H1 (cell line): Measurements from ENCODE around the gene SUSD6. TPM values are rescaled to one million over a fixed set of nuclear protein-coding genes. Genes with fewer than 3 reads are reported as not detected.

Experiments used
- CBX5 ChIP-seq: fragments of 300-800, 300-1000 bp; sonication (generic); IDR thresholded peaks from 2 replicates; pipeline ENCODE4 v1.7.1; 2016; ENCODE audit warnings: antibody characterized with exemption, low read length, low read depth
- CHD2 ChIP-seq: IDR thresholded peaks from 2 replicates; pipeline ENCODE4 v1.6.1; 2012; ENCODE audit warnings: low read length, improper control_type of control experiment
- KDM1A ChIP-seq: fragments of 200-600, 300-600 bp; sonication (generic); IDR thresholded peaks from 2 replicates; pipeline ENCODE4 v1.7.1; 2016; ENCODE audit warnings: mild to moderate bottlenecking, low read length, borderline replicate concordance
- SP1 ChIP-seq: IDR thresholded peaks from 2 replicates; pipeline ENCODE4 v1.6.1; 2011; ENCODE audit warnings: low read depth, low read length
- SP4 ChIP-seq: IDR thresholded peaks from 2 replicates; pipeline ENCODE4 v1.6.1; 2012; ENCODE audit warnings: low read length, inconsistent platforms
- TAF7 ChIP-seq: optimal IDR thresholded peaks from 2 replicates; pipeline ENCODE3; 2011; ENCODE audit warnings: low read depth, mild to moderate bottlenecking, inconsistent platforms, low read length, moderate library complexity, borderline replicate concordance
- TCF12 ChIP-seq: IDR thresholded peaks from 2 replicates; pipeline ENCODE4 v1.6.1; 2011; ENCODE audit warnings: low read depth, mild to moderate bottlenecking, low read length
- TEAD4 ChIP-seq: IDR thresholded peaks from 2 replicates; pipeline ENCODE4 v1.6.1; 2012; ENCODE audit warnings: low read depth, low read length, inconsistent platforms, mixed read lengths
- polyA plus RNA-seq, 7 experiments: library from polyadenylated mRNA; depleted of rRNA in 3 of 7; stranded (reverse) in 5 of 7; unstranded in 2 of 7; fragments of >200 nt in 5 of 7; fragments of 200-250 nt in 2 of 7; gene quantifications; 1 replicate in 5 of 7; 2 replicates in 1 of 7; 4 replicates in 1 of 7; pipeline versions ENCODE4 v1.2.1 to v1.2.3, GENCODE V29; 2011 to 2013; ENCODE audit warnings: missing spikeins in 2 of 7, mixed read lengths in 2 of 7
- total RNA-seq: library from RNA; stranded (reverse); fragmentation: NEBNext Ultra II Directional; extraction: Animal tissue kit (Norgen Biotek cat#: 25700); gene quantifications from 2 replicates; pipeline ENCODE4 v1.2.1, GENCODE V29; 2021
- TF ChIP-seq, protein P1 (sequence below): IDR thresholded peaks from 2 replicates; pipeline ENCODE4 v1.6.1; 2012; ENCODE audit warnings: inconsistent platforms
- TF ChIP-seq, protein P2 (sequence below): IDR thresholded peaks from 2 replicates; pipeline ENCODE4 v1.6.1; 2012; ENCODE audit warnings: inconsistent platforms

SUSD6 gene
- total and polyA plus RNA-seq, 2 of the 8 experiments (the other 6 are each of a cell fraction or from before 2014, with no cell fraction given) = 3.0 to 3.8 TPM

DNA sequence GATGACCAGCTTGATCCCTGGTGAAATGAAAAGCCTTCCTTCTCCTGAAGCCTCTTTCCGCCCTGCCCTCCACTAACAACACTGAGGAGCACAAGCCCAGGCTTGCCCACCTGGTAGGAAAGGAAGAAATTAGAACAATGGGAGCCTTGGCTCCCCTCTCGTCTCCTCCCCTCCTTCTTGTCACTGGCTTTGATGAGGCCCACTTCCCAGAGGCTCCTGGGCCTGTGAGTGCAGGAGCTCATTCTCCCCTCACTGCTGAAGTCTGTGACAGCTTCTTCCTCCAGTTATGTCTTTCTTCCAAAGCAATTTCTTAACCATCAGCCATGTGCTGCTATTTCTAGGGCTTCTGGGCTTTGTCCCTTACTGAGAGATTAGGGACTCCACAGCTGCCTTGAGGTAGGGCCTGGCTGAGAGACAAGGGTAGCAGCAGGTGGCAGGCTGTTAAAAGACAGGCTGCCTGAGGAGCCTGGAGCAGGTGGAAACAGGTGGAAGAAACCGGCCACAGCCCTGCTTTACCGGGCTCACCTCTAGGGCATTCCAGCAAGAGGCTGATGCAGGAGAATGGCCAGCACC is 101.9 kb downstream of the SUSD6 start (continued):
- TF ChIP-seq SP1 = no peak
- TF ChIP-seq TEAD4 = peak; percentile 67
- peak; percentile 83; the same call in 1 of the 2 replicates for TF ChIP-seq SP4
- peak; percentile 36 for TF ChIP-seq TAF7
- TF ChIP-seq, protein P1, sequence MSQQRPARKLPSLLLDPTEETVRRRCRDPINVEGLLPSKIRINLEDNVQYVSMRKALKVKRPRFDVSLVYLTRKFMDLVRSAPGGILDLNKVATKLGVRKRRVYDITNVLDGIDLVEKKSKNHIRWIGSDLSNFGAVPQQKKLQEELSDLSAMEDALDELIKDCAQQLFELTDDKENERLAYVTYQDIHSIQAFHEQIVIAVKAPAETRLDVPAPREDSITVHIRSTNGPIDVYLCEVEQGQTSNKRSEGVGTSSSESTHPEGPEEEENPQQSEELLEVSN = peak; percentile 78; the same call in 1 of the 2 replicates
- 0 out of 2 replicates have a peak, but pooled peaks have one; percentile 32 for TF ChIP-seq CHD2
- TF ChIP-seq KDM1A = no peak
- TF ChIP-seq TCF12 = peak; percentile 89
- TF ChIP-seq CBX5 = no peak
- TF ChIP-seq, protein P2, sequence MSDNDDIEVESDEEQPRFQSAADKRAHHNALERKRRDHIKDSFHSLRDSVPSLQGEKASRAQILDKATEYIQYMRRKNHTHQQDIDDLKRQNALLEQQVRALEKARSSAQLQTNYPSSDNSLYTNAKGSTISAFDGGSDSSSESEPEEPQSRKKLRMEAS = peak; percentile 92
